WI38 (cell line): ENCODE data around the gene NEDD4L.

Source experiments
- H3K4me3 ChIP-seq: 2 replicates; pipeline ENCODE4 v1.5.1; 2011; ENCODE audit warnings: low read depth, mild to moderate bottlenecking, control low read depth, low read length
- CTCF ChIP-seq: IDR thresholded peaks from 2 replicates; pipeline ENCODE4 v1.5.1; 2012; ENCODE audit warnings: low read depth, mild to moderate bottlenecking, control low read depth, low read length

The NEDD4L gene

GRCh38 chr18:58143386-58143785 is 99.4 kb downstream of the NEDD4L start:
- no peak for TF ChIP-seq CTCF
- peak overlapping the region; percentile 29 for H3K4me3 ChIP-seq

GRCh38 chr18:58144106-58144505 is 100.1 kb downstream of the NEDD4L start:
- TF ChIP-seq CTCF, result no peak

GRCh38 chr18:58144671-58145285 is 100.8 kb downstream of the NEDD4L start:
- no peak for TF ChIP-seq CTCF
- H3K4me3 ChIP-seq, result no peak overlapping the region

More at GRCh38 chr18:58144106-58144505, 100.1 kb downstream of the NEDD4L start:
- H3K4me3 ChIP-seq, result no peak overlapping the region

- no peak for TF ChIP-seq CTCF
- no peak overlapping the region for H3K4me3 ChIP-seq
Measured at GRCh38 chr18:58146099-58146498, 102.1 kb downstream of the NEDD4L start.

GRCh38 chr18:58148954-58149471 is 105.0 kb downstream of the NEDD4L start:
- TF ChIP-seq CTCF, result no peak
- H3K4me3 ChIP-seq, result no peak overlapping the region

- H3K4me3 ChIP-seq, result no peak overlapping the region
- no peak for TF ChIP-seq CTCF
Measured at GRCh38 chr18:58150772-58151171, 106.7 kb downstream of the NEDD4L start.

GRCh38 chr18:58152216-58152615 is 108.2 kb downstream of the NEDD4L start:
- no peak for TF ChIP-seq CTCF
- H3K4me3 ChIP-seq, result no peak overlapping the region
